Measurements from ENCODE around the gene SPA17. TPM values are rescaled to one million over a fixed set of nuclear protein-coding genes. Genes with fewer than 3 reads are reported as not detected.

SPA17 gene
- total RNA-seq, 1 experiment from 2014 or later, result 3.8 TPM

DNA sequence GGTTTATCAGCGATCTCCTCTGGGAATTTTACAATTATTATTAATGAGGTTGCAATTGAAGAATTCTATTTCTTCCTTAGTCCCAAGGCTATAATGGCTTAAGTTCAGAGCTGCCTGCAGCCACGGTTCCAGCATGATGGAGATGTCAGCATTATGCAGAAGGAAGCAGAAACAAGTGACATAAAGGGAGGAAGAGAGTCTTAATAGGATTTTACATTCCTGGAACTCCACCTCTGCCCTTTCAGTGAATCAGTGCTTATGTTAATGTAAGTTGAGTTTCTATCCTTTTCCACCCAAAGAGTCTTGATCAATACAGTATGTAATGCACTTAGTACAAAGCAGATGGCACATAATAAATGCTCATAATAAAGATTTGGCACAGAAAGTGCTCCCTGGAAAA is 54.4 kb downstream of the SPA17 start:
- no peak for ATAC-seq
- H3K4me1 Mint-ChIP-seq, result peaks cover 35% of the 10 kb centered on the region
- DNase-seq (ENCODE audit: low spot score), result no peak
- no peak overlapping the region for H3K27ac Mint-ChIP-seq
- H3K36me3 Mint-ChIP-seq, result no peaks in the 10 kb centered on the region
- H3K27me3 Mint-ChIP-seq (ENCODE audit: low read depth), result peaks cover 36% of the 10 kb centered on the region
- no peak overlapping the region for H3K4me3 Mint-ChIP-seq
- POLR2A ChIA-PET, result no interaction called here
- TF ChIP-seq GRHL2 (CRISPR knock-in tag; IDR thresholded peaks at IDR 0.05; ENCODE audit: insufficient replicate concordance, severe bottlenecking), result no peak
- TF ChIP-seq ZNF512 (CRISPR knock-in tag; IDR thresholded peaks at IDR 0.05; ENCODE audit: borderline replicate concordance), result no peak
- no peak for TF ChIP-seq IRF2 (CRISPR knock-in tag; IDR thresholded peaks at IDR 0.05; ENCODE audit: borderline replicate concordance, low read depth)
- TF ChIP-seq SMAD4 (CRISPR knock-in tag; IDR thresholded peaks at IDR 0.05), result no peak
- TF ChIP-seq FOXJ3 (CRISPR knock-in tag; IDR thresholded peaks at IDR 0.05; ENCODE audit: borderline replicate concordance), result no peak
- TF ChIP-seq CREM (CRISPR knock-in tag; IDR thresholded peaks at IDR 0.05), result no peak
- no peak for TF ChIP-seq GTF2I (CRISPR knock-in tag; conservative IDR thresholded peaks at IDR 0.05)
- H3K9me3 Mint-ChIP-seq, result no peaks in the 10 kb centered on the region
- CTCF ChIA-PET, result no interaction called here

DNA sequence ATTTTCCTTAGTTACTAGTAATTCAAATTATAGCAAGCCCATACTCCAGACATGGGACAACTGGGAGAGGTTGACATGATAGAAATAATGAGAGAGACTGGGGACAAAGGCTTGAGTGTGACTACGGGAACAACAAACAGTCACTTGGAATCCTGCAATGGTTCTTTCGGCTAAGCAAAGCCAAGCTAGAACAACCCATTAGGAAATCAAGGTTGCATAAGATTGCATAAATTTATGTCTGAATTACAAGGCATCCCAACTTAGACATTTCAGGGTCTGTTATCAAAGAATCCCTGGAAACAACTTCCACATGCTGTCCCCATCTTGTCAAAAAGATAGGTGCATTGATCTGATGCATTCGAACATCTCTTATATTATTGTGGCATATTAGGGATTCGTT is 55.9 kb downstream of the SPA17 start:
- Mint-ChIP-seq H3K36me3 (no peaks in the 10 kb centered on the region), H3K27ac (no peak overlapping the region), H3K9me3 (no peaks in the 10 kb centered on the region), H3K4me1 (peaks cover 30% of the 10 kb centered on the region), H3K4me3 (no peak overlapping the region), H3K27me3 (ENCODE audit: low read depth) (peaks cover 28% of the 10 kb centered on the region)
- ChIA-PET POLR2A (no interaction called here), CTCF (no interaction called here)
- no peak for ATAC-seq
- no peak for DNase-seq (ENCODE audit: low spot score)
- no peak for TF ChIP-seq ZNF121 (CRISPR knock-in tag; IDR thresholded peaks at IDR 0.05)
- TF ChIP-seq, protein P1, sequence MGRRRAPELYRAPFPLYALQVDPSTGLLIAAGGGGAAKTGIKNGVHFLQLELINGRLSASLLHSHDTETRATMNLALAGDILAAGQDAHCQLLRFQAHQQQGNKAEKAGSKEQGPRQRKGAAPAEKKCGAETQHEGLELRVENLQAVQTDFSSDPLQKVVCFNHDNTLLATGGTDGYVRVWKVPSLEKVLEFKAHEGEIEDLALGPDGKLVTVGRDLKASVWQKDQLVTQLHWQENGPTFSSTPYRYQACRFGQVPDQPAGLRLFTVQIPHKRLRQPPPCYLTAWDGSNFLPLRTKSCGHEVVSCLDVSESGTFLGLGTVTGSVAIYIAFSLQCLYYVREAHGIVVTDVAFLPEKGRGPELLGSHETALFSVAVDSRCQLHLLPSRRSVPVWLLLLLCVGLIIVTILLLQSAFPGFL (CRISPR knock-in tag; IDR thresholded peaks at IDR 0.05; ENCODE audit: borderline replicate concordance), result no peak
- no peak for TF ChIP-seq ZNF396 (CRISPR knock-in tag; IDR thresholded peaks at IDR 0.05; ENCODE audit: borderline replicate concordance)
- TF ChIP-seq, protein P2, sequence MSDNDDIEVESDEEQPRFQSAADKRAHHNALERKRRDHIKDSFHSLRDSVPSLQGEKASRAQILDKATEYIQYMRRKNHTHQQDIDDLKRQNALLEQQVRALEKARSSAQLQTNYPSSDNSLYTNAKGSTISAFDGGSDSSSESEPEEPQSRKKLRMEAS (CRISPR knock-in tag; IDR thresholded peaks at IDR 0.05), result no peak
- TF ChIP-seq, protein P3, sequence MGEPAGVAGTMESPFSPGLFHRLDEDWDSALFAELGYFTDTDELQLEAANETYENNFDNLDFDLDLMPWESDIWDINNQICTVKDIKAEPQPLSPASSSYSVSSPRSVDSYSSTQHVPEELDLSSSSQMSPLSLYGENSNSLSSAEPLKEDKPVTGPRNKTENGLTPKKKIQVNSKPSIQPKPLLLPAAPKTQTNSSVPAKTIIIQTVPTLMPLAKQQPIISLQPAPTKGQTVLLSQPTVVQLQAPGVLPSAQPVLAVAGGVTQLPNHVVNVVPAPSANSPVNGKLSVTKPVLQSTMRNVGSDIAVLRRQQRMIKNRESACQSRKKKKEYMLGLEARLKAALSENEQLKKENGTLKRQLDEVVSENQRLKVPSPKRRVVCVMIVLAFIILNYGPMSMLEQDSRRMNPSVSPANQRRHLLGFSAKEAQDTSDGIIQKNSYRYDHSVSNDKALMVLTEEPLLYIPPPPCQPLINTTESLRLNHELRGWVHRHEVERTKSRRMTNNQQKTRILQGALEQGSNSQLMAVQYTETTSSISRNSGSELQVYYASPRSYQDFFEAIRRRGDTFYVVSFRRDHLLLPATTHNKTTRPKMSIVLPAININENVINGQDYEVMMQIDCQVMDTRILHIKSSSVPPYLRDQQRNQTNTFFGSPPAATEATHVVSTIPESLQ (CRISPR knock-in tag; IDR thresholded peaks at IDR 0.05), result no peak
- TF ChIP-seq ZNF416 (CRISPR knock-in tag; IDR thresholded peaks at IDR 0.05), result no peak
- no peak for TF ChIP-seq NFYB (CRISPR knock-in tag; conservative IDR thresholded peaks at IDR 0.05; ENCODE audit: low read depth)
- no peak for TF ChIP-seq GABPB1 (CRISPR knock-in tag; IDR thresholded peaks at IDR 0.05)
- TF ChIP-seq, protein P4, sequence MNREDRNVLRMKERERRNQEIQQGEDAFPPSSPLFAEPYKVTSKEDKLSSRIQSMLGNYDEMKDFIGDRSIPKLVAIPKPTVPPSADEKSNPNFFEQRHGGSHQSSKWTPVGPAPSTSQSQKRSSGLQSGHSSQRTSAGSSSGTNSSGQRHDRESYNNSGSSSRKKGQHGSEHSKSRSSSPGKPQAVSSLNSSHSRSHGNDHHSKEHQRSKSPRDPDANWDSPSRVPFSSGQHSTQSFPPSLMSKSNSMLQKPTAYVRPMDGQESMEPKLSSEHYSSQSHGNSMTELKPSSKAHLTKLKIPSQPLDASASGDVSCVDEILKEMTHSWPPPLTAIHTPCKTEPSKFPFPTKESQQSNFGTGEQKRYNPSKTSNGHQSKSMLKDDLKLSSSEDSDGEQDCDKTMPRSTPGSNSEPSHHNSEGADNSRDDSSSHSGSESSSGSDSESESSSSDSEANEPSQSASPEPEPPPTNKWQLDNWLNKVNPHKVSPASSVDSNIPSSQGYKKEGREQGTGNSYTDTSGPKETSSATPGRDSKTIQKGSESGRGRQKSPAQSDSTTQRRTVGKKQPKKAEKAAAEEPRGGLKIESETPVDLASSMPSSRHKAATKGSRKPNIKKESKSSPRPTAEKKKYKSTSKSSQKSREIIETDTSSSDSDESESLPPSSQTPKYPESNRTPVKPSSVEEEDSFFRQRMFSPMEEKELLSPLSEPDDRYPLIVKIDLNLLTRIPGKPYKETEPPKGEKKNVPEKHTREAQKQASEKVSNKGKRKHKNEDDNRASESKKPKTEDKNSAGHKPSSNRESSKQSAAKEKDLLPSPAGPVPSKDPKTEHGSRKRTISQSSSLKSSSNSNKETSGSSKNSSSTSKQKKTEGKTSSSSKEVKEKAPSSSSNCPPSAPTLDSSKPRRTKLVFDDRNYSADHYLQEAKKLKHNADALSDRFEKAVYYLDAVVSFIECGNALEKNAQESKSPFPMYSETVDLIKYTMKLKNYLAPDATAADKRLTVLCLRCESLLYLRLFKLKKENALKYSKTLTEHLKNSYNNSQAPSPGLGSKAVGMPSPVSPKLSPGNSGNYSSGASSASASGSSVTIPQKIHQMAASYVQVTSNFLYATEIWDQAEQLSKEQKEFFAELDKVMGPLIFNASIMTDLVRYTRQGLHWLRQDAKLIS (CRISPR knock-in tag; IDR thresholded peaks at IDR 0.05; ENCODE audit: borderline replicate concordance), result no peak
- no peak for TF ChIP-seq ARID4B (CRISPR knock-in tag; IDR thresholded peaks at IDR 0.05; ENCODE audit: borderline replicate concordance)
- no peak for TF ChIP-seq FOXP4 (CRISPR knock-in tag; IDR thresholded peaks at IDR 0.05)
- no peak for TF ChIP-seq NR3C1 (CRISPR knock-in tag; conservative IDR thresholded peaks at IDR 0.05; ENCODE audit: low read depth)

All from WTC11 (cell line).